Thyroid gland (tissue), 4 donors: ENCODE measurements around the gene HIPK2. TPM values are rescaled to one million over a fixed set of nuclear protein-coding genes. Genes with fewer than 3 reads are reported as not detected.

Experiments
- DNase-seq, 2 donors: peaks; one replicate each; pipeline ENCODE4 v3.0.0-alpha.2; 2019
- H3K27ac ChIP-seq, 3 donors: fragments of 200-600 bp; sonication (generic); 1 replicate in 2 of 3; 2 replicates in 1 of 3; pipeline ENCODE4 v1.5.1; 2016 to 2019; ENCODE audit warnings: mild to moderate bottlenecking in 1 of 3, moderate library complexity in 1 of 3
- H3K27me3 ChIP-seq: fragments of 200-600 bp; sonication (generic); one replicate; pipeline ENCODE4 v1.5.1; 2019
- H3K36me3 ChIP-seq, 2 donors: fragments of 200-600 bp; sonication (generic); one replicate each; pipeline ENCODE4 v1.5.1; 2016 to 2019
- H3K4me1 ChIP-seq, 2 donors: fragments of 200-600 bp; sonication (generic); one replicate each; pipeline ENCODE4 v1.5.1; 2017 to 2019
- H3K4me3 ChIP-seq, 3 donors: fragments of 200-600 bp; sonication (generic); replicated peaks in 1 of 3; 1 replicate in 2 of 3; 2 replicates in 1 of 3; pipeline ENCODE4 v1.5.1; 2016; ENCODE audit warnings: mild to moderate bottlenecking in 1 of 3
- H3K9me3 ChIP-seq: fragments of 200-600 bp; sonication (generic); one replicate; pipeline ENCODE4 v1.5.1; 2017
- CTCF ChIP-seq, 6 experiments: fragments of 200-600 bp in 3 of 6; fragments of 450-650 bp in 3 of 6; sonication (generic) in 3 of 6; IDR thresholded peaks; one replicate each; pipeline ENCODE4 v1.5.1; 2016 to 2019; ENCODE audit warnings: antibody characterized with exemption in 6 of 6, mild to moderate bottlenecking in 2 of 6, inconsistent platforms in 1 of 6, moderate library complexity in 1 of 6
- POLR2A ChIP-seq, 2 donors: fragments of 450-650 bp; IDR thresholded peaks; one replicate each; pipeline ENCODE4 v1.6.1; 2017; ENCODE audit warnings: antibody characterized with exemption in 2 of 2, mild to moderate bottlenecking in 2 of 2, moderate library complexity in 1 of 2
- WGBS, 2 donors: methylation state at CpG; one replicate each; pipeline ENCODE4 v1.1.5; 2017; 5-methylcytosine and 5-hydroxymethylcytosine counted together
- intact Hi-C: fragments of 100-400 bp; cut with DNase I; formaldehyde crosslinking; loops from one replicate; pipeline ENCODE4 v1.15.1; 2023
- total RNA-seq, 4 donors: library from RNA; depleted of rRNA; stranded (reverse); fragments of >200 nt; gene quantifications; one replicate each; pipeline ENCODE4 v1.2.3, GENCODE V29; 2016

The HIPK2 gene
- total RNA-seq, 4 donors from 2014 or later = 31.3 to 58.5 (median 41.0) TPM

- no peak overlapping the region for H3K27ac ChIP-seq
- no peak overlapping the region for H3K4me3 ChIP-seq
- DNase-seq = no peak
- 89 to 91% methylated on average over 13 of the region's 13 CpGs for WGBS, 2 donors
- H3K36me3 ChIP-seq = peaks cover 28 to 46% of the 10 kb centered on the region in 2 donors
- no peaks in the 10 kb centered on the region for H3K4me1 ChIP-seq
- no peak for TF ChIP-seq CTCF (IDR thresholded peaks at IDR 0.05)
- TF ChIP-seq POLR2A (IDR thresholded peaks at IDR 0.05) = no peak
- H3K9me3 ChIP-seq = no peaks in the 10 kb centered on the region
- intact Hi-C loops = no loop called here
- no peaks in the 10 kb centered on the region for H3K27me3 ChIP-seq
Measured at GRCh38 chr7:139594911-139595476, 182.8 kb downstream of the HIPK2 start.

- H3K9me3 ChIP-seq = no peaks in the 10 kb centered on the region
- peaks cover 28 to 45% of the 10 kb centered on the region in 2 donors for H3K36me3 ChIP-seq
- H3K27me3 ChIP-seq = no peaks in the 10 kb centered on the region
- no peak for TF ChIP-seq CTCF (IDR thresholded peaks at IDR 0.05)
- no peak for DNase-seq
- no peaks in the 10 kb centered on the region for H3K4me1 ChIP-seq
- H3K27ac ChIP-seq = no peak overlapping the region
- WGBS, 2 donors = 99% methylated on average over 2 of the region's 2 CpGs
- no peak overlapping the region for H3K4me3 ChIP-seq
- intact Hi-C loops = no loop called here
Measured at GRCh38 chr7:139594090-139594489, 183.7 kb downstream of the HIPK2 start.

- peaks cover 28 to 45% of the 10 kb centered on the region in 2 donors for H3K36me3 ChIP-seq
- WGBS, 2 donors = 91 to 93% methylated on average over 4 of the region's 4 CpGs
- H3K27ac ChIP-seq = no peak overlapping the region
Measured at GRCh38 chr7:139592801-139593461, 184.9 kb downstream of the HIPK2 start.

GRCh38 chr7:139591550-139592195 lies 186.1 kb downstream of the HIPK2 start:
- Histone ChIP-seq H3K36me3 (peaks cover 23 to 45% of the 10 kb centered on the region in 2 donors), H3K4me3 (no peak overlapping the region), H3K9me3 (no peaks in the 10 kb centered on the region), H3K27me3 (no peaks in the 10 kb centered on the region), H3K4me1 (no peaks in the 10 kb centered on the region), H3K27ac (no peak overlapping the region)
- TF ChIP-seq POLR2A (IDR thresholded peaks at IDR 0.05) (no peak), CTCF (IDR thresholded peaks at IDR 0.05) (no peak)
- DNase-seq = no peak
- intact Hi-C loops = no loop called here
- 92 to 94% methylated on average over 3 of the region's 3 CpGs for WGBS, 2 donors

More at GRCh38 chr7:139592801-139593461, 184.9 kb downstream of the HIPK2 start:
- no peak overlapping the region for H3K4me3 ChIP-seq
- no peak for DNase-seq
- no peaks in the 10 kb centered on the region for H3K4me1 ChIP-seq
- H3K9me3 ChIP-seq = no peaks in the 10 kb centered on the region
- intact Hi-C loops = no loop called here
- TF ChIP-seq POLR2A (IDR thresholded peaks at IDR 0.05) = no peak
- TF ChIP-seq CTCF (IDR thresholded peaks at IDR 0.05) = no peak
- H3K27me3 ChIP-seq = no peaks in the 10 kb centered on the region

GRCh38 chr7:139589474-139589873 lies 188.3 kb downstream of the HIPK2 start:
- Histone ChIP-seq H3K36me3 (peaks cover 7 to 27% of the 10 kb centered on the region in 2 donors), H3K27ac (no peak overlapping the region), H3K9me3 (no peaks in the 10 kb centered on the region), H3K4me1 (no peaks in the 10 kb centered on the region), H3K4me3 (no peak overlapping the region), H3K27me3 (no peaks in the 10 kb centered on the region)
- intact Hi-C loops = no loop called here
- TF ChIP-seq CTCF (IDR thresholded peaks at IDR 0.05) (no peak), POLR2A (IDR thresholded peaks at IDR 0.05) (no peak)
- WGBS, 2 donors = 56 to 85% methylated on average over 1 of the region's 1 CpG
- DNase-seq = peak in 1 of 2 donors; percentile 21
